HG02798 (cell line): ENCODE measurements around the gene TUBB8B.
"Not testable (repeated sequence)": the region's sequence is repeated elsewhere in the genome, so short reads cannot be mapped to it uniquely, and the experiment has no call there.

ENCODE experiments used
- ATAC-seq: cut with Tn5 transposase; IDR thresholded peaks from one replicate; pipeline ENCODE4 v1.9.1; 2021; ENCODE audit warnings: mild to moderate bottlenecking; ENCODE audit not compliant: unreplicated experiment, poor library complexity

The TUBB8B gene

DNA sequence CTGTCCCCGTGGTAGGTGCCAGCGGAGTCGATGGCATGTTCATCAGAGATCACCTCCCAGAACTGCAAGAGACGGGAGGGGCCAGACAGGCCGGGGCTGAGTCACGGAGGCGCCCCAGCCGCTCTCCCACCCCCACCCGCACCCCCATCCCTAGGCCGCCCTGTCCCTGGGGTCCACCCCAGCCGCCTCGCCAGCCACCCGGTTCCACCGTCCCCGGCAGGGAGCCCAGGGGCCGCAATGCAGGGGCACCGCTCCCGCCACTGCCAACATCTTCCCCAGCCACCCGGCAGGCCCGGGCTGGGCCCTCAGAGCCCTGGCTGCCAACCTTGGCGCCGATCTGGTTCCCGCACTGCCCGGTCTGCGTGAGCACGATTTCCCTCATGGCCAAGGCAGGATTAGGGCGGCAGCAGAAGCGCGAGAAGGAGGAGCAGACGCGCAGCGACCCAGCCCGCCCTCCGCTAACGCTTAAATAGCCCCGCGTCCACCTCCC is at the start of gene TUBB8B:
TSS of gene TUBB8B (minus strand) at position 440 of the 490 bp plus-strand sequence. CDS start at position 382, 58 bp downstream.
- ATAC-seq = not testable (repeated sequence)

DNA sequence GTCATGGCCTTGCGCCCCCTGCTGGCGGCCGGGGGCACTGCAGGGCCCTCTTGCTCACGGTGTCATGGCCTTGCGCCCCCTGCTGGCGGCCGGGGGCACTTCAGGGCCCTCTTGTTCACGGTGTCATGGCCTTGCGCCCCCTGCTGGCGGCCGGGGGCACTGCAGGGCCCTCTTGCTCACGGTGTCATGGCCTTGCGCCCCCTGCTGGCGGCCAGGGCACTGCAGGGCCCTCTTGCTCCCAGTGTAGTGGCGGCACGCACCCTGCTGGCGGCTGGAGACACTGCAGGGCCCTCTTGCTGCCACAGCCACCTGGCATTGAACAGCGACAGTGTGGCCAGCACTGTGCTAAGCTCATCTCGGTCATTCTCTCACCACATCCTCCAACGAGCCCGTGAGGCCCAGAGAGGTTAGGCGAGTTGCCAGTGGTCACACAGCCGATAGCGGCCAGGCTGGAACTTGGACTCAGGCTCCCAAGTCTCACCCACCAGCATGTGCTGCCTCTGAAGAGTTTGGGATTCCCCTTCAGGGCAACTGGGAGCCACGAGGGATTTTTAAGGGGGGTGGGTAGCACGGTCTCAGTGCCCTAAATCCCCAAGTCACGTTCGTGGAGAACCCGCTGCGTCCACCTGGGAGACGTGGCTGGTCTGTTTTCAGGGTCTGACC is 48.0 kb upstream of the TUBB8B start:
- peak; percentile 90 for ATAC-seq

DNA sequence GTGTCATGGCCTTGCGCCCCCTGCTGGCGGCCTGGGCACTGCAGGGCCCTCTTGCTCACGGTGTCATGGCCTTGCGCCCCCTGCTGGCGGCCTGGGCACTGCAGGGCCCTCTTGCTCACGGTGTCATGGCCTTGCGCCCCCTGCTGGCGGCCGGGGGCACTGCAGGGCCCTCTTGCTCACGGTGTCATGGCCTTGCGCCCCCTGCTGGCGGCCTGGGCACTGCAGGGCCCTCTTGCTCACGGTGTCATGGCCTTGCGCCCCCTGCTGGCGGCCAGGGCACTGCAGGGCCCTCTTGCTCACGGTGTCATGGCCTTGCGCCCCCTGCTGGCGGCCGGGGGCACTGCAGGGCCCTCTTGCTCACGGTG is 47.3 kb upstream of the TUBB8B start:
- ATAC-seq = not testable (repeated sequence)

DNA sequence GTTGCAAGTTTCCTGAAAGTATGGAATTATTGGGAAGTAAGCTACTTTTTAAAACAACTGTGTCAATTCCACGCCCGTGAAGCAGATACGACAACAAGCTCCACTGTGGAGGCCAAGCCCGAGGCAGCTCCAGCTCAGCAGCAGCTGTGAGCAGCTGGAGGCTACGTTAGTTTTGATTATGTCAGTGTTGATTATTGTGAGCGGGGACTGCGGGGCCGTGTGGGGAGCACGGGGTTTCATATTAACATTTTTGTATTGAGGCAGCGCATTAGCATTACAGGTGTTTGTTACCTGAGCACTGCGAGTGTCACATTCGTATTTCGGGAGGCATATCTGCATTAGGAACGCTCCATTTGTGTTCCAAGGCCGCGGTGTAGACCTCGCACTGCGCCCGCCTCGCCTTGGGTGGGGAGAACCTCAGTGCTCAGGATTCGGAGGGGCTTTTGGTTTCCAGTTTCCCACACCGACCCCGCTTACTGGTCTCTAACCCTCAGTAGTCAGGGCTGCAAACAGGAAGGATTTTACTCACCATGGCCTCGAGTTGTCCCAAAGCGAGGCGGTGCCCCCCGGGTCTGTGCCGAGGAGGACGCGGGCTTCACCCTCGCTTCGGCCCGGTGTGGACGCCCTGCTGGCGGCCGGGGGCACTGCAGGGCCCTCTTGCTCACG is 46.8 kb upstream of the TUBB8B start:
- not testable (repeated sequence) for ATAC-seq

DNA sequence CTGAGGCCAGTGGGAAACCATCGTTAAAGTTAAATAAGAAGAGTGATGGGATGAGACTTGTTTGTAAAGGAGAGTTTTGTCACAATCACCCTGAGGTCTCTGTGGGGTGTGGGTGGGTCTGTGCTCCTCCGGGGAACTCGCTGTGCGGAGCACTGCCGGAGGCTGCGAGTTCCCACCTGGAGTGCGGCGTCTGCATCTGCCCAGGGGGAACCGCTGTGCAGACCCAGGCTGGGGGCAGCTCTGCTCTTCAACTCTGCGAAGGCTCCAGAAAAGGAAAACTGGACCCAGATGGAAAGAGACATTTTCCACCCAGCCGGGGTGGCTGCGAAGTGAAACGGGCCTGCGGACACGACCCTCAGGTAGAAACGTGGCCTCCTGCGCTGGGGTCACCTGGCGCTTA is 46.2 kb upstream of the TUBB8B start:
- ATAC-seq = not testable (repeated sequence)

DNA sequence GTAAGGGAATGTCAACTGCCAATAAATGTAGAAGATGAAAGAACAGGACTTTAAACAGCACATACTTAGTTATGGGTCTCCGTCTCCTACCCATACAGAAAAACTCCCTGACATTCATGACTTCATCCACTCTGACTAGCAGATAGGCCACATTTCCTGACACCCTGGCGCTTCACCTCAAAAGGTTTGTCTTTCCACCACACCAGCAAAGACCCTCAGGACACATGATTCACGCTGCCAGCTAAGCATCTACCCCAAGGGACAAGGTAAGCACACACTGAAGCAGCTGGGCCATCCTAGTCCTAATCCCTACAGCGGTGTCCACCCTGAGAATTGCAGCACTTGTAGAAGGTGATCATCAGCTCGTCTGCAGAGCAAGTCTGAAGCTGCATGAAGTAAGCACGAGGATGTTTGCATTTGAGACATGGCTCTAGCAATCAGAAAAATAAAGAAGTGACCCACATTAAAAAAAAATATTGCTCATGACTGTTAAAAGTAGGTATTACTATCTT is 44.5 kb upstream of the TUBB8B start:
- ATAC-seq = not testable (repeated sequence)

DNA sequence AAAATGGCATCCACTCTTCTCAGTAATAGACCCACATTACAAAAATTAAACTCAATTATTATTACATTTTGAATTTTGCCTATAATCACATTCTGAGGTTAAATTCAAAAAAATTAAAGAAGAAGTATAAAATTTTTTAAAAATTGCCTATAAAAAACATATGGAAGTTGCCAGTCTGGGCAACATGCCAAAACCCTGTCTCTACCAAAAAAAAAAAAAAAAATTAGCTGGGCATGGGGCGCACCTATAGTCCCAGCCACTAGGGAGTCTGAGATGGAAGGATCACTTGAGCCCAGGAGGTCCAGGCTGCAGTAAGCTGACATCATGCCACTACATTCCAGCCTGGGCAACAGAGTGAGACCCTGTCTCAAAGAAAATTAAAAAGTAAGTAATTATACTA is 42.1 kb upstream of the TUBB8B start:
- ATAC-seq = not testable (repeated sequence)

DNA sequence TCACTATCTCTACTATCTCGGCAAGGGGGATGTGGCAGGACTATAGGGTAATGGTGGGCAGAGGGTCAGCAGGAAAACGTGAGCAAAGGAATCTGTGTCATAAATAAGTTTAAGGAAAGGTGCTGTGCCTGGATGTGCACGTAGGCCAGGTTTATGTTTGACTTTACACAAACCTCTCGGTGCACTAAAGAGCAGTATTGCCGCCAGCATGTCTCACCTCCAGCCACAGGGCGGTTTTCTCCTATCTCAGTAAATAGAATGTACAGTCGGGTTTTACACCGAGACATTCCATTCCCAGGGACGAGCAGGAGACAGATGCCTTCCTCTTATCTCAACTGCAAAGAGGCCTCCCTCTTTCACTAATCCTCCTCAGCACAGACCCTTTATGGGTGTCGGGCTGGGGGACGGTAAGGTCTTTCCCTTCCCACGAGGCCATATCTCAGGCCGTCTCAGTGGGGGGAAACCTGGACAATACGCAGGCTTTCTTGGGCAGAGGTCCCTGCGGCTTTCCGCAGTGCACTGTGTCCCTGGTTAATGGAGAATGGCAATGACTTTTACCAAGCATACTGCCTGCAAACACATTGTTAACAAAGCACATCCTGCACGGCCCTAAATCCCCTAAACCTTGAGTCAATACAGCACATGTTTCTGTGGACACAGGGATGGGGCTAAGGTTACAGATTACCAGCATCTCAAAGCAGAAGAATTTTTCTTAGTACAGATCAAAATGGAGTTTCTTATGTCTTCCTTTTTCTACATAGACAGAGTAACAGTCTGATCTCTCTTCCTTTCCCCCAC is 41.2 kb upstream of the TUBB8B start:
- not testable (repeated sequence) for ATAC-seq

DNA sequence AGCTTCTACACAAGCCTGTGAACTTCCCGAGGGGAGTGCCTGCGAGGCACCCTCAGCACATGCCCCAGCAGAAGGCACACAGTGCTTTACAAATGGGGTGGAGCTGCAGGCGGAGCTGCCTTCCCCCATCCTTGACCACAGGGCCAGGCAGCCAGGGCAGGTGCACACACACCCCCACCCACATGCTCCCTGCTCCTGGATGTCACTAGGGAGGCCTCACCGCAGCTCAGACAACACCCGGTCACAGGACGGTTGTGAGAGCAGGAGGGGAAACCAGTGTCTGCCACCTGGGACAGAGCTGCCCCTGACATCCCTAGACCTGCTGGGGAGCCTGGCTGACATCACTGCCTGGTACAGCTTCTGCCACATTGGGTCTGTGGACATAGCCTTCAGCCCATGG is 39.7 kb upstream of the TUBB8B start:
- ATAC-seq = not testable (repeated sequence)

DNA sequence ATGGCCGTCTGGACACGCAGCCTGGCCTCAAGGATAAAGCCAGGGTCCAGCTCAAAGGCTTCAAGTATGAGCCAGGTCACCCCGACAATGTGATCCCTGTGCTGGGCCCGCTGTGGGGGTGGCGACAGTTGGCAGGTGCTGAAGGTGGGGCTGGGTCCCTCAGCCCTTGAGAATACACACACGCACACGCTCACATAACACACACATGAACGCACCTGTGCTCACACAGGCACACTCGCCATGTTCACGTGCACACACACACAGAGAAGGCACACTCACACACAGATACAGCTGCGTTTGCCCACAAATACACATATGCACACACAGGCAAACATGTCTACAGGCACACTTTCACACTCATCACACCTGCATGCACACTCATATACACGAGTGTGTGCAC is 35.4 kb upstream of the TUBB8B start:
- not testable (repeated sequence) for ATAC-seq

DNA sequence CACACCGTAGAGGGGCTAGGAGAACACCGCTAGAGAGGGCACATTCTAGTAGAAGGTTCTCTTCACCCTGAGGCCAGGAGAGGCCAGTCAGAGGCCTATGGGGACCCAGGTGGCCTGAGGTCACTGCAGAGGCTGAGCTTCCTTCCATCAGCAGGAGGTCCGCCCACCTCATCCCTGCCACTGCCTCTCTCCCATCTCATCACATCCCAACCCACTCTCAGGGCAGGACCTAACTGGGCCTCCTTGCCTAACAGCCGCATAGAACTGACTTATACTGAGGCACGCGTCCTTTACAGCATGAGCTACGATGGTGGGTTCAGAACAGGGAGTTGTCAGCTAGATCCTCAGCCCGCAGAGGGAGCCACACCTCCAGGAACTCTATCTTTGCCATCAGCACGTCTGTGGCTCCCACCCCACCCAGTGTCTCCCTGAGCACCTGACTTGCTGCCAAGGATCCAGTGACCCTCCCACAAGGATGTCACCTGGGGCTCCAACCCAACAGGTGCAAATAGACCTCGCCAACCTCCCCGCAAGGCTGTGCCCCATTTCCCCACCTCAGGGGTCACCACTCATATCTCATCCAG is 33.3 kb upstream of the TUBB8B start:
- not testable (repeated sequence) for ATAC-seq

DNA sequence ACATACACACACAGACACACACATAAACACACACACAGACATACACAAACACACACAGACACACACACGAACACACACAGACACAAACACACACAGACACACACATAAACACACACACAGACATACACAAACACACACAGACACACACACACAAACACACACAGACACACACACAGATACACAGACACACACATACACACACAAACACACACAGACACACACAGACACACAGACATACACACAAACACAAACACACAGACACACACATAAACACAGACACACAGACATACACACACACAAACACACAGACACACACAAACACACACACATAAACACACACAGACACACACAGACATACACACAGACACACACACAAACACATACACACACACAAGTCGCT is 31.5 kb upstream of the TUBB8B start:
- ATAC-seq = not testable (repeated sequence)

DNA sequence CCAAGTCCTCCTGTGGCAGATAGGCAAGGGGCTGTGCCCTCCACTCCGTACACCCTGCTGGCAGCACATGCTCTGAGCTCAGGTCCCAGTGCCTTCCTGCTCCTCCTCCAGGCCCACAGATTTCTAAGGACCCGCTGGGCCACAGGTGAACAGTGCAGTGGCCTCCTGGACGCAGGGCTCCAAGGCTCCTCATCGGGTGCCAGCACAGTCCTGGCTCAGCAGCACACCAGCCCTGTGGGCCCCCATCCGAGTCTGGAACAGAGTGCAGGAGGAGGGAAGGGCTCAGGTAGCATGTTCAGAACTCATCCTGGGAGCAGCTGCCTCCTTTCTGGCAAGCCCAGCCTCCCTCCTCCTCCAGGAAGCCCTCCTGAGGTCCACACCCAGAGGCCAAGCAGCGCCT is 30.8 kb upstream of the TUBB8B start:
- ATAC-seq = not testable (repeated sequence)

DNA sequence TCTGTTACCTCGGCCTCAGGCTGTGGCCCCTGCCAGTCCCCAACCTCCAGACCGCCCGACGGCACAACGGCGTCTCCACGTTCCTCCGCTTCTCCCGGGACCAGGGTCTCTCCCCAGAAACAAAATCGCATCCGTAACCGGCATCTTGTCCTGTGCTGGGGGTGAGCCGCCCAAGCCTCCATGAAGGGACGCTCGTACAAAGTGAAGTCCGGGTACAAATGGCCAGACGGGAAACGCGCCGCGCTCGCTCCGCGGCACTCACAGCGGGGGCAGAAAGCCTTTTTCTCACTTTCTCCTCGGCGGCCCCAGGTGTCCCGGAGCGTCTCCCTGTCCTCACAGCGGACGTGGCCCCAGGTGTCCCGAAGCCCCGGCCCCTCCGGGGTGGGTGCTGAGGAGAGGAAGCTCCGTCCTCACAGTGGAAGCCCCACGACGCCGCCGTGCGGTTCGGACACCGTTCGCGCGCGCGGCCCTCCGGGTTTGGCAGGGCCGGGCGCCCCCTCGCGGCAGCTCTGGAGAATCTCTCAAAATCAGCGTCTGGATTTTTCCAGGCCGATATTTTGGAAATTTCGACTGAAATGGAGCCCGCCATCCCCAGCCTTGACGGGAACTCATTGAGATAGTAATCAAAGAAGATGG is 26.2 kb upstream of the TUBB8B start:
- ATAC-seq = not testable (repeated sequence)

DNA sequence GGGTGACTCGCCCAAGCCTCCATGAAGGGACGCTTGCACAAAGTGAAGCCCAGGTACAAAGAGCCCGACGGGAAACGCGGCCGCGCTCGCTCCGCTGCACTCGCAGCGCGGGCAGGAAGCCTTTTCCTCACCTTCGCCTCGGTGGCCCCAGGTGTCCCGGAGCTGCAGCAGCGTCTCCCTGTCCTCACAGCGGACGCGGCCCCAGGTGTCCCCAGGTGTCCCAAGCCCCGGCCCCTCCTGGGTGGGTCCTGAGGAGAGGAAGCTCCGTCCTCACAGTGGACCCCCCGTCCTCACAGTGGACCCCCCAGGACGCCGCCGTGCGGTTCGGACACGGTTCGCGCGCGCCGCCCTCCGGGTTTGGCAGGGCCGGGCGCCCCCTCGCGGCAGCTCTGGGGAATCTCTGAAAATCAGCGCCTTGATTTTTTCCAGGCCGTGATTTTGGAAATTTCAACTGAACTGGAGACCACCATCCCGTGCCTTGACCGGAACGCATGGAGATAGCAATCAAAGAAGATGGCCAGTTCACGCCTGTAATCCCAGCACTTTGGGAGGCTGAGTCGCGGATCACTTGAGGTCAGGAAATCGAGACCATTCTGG is 23.9 kb upstream of the TUBB8B start:
- not testable (repeated sequence) for ATAC-seq

DNA sequence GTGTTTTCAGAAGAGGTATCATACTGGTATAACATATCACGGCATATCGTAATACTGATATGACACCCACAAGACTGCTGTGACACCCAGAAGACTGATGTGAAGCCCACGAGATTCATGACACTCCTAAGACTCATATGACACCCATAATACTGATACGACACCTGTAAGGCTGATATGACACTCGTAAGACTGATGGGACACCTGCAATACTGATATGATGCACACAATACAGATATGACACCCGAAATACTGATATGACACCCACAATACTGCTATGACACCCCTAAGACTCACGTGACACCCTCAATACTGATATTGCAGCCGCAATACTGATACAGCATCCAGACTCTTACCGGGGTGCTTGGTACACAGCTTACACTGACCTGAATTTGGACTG is 18.3 kb upstream of the TUBB8B start:
- ATAC-seq = not testable (repeated sequence)

DNA sequence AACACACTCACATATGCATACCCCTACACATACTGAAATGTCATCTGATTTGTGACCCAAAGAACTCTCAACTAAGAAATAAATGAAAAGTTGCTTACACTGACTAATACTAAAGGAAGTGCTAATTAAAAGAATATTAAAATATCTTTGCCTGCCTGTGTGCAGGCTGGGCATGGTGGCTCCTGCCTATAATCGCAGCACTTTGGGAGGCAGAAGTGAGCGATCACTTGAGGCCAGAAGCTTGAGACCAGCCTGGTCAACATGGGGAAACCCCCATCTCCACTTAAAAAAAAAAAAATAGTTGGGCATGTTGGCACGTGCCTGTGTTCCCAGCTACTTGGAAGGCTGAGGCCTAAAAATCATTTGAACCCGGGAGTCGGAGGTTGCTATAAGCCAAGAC is 14.9 kb upstream of the TUBB8B start:
- not testable (repeated sequence) for ATAC-seq

DNA sequence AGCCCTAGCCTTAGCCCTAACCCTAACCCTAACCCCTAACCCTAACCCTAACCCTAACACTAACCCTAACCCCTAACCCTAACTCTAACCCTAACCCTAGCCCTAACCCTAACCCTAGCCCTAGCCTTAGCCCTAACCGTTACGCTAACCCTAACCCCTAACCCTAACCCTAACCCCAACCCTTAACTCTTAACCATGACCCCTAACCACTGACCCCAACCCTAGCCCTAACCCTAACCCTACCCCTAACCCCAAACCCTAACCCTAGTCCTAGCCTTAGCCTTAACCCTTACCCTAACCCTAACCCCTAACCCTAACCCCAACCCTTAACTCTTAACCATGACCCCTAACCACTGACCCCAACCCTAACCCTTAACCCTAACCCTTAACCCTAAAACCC is 14.2 kb upstream of the TUBB8B start:
- not testable (repeated sequence) for ATAC-seq

DNA sequence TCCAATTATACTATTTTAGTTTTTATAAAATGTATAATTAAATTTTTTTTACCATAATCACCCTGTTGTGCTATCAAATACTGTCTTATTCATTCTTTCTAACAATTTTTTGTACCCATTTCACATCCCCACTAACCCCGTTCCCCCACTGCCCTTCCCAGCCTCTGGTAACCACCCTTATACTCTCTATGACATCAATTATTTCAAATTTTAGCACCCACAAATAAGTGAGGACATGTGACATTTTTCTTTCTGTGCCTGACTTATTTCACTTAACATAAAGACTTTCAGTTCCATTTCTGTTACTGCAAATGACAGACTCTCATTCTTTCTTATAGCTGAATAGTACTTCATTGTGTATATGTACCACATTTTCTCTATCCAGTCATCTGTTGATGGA is 5.0 kb upstream of the TUBB8B start:
- ATAC-seq = not testable (repeated sequence)
